Activated CD4-positive, alpha-beta T cell treated with anti-CD3 and anti-CD28 coated beads, Interleukin-2, amount 10 ng/mL, durations not matched to agents 7 days and 5 days (primary cell): ENCODE measurements around the gene SP4. TPM values are rescaled to one million over a fixed set of nuclear protein-coding genes. Genes with fewer than 3 reads are reported as not detected.

ENCODE experiments used
- CTCF ChIA-PET: fragments of 350-600 bp; sonication (Branson Sonifier 250); formaldehyde crosslinking; loops from one replicate; lab custom pipeline; 2021; ENCODE audit warnings: antibody characterized with exemption; lab: Charles Lee
- POLR2A ChIA-PET: fragments of 350-600 bp; sonication (Branson Sonifier 250); formaldehyde crosslinking; loops from one replicate; lab custom pipeline; 2021; ENCODE audit warnings: antibody characterized with exemption; lab: Charles Lee
- DNase-seq: peaks from one replicate; pipeline ENCODE4 v3.0.0-alpha.2; 2020
- H3K27ac Mint-ChIP-seq: one replicate; pipeline ENCODE4 v1.8.0; 2021; ENCODE audit warnings: mild to moderate bottlenecking, moderate library complexity, mixed read lengths
- H3K27me3 Mint-ChIP-seq: one replicate; pipeline ENCODE4 v1.8.0; 2021; ENCODE audit warnings: mixed read lengths
- H3K36me3 Mint-ChIP-seq: one replicate; pipeline ENCODE4 v1.8.0; 2021; ENCODE audit warnings: low read depth, mixed read lengths
- H3K4me1 Mint-ChIP-seq: one replicate; pipeline ENCODE4 v1.8.0; 2021; ENCODE audit warnings: mixed read lengths
- H3K4me3 Mint-ChIP-seq: one replicate; pipeline ENCODE4 v1.8.0; 2021; ENCODE audit warnings: mild to moderate bottlenecking, moderate library complexity, mixed read lengths
- H3K9me3 Mint-ChIP-seq: one replicate; pipeline ENCODE4 v1.8.0; 2021; ENCODE audit warnings: mixed read lengths
- total RNA-seq, 2 experiments: library from RNA; stranded (reverse); gene quantifications; one replicate each; pipeline ENCODE4 v1.2.3, GENCODE V29; 2021

The SP4 gene
- total RNA-seq, 2 experiments from 2014 or later = 30.9 to 38.8 TPM

DNA sequence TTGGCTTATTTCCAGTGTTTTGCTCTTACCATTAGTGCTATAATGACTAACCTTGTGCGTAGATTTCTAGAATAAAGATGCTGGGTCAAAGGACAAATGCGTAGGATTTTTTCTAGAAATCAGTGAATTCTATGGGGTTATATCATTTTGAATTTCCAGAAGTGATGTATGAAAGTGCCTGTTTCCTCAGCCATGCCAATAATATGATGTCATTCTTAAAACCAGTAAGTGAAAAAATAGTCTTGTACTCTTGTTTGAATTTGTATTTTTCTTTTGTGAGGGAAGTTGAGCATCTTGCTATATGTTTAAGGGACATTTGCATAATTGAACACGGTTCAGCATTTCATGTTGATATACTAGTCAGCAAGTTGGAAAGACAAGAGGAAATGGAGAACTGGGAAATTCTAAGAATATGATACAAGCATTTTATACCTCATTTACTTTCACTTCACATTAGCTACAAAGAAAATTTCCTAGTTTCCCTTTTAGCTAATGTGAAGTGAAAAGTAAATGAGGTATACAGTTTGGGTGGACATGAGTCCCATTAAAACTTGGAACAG, 111.1 kb downstream of the SP4 start:
- CTCF ChIA-PET = interaction anchor here (0.6 kb wide), 1 partner anchor 1213 kb away, joined by 4 read pairs; no protein-coding TSS in a partner anchor

DNA sequence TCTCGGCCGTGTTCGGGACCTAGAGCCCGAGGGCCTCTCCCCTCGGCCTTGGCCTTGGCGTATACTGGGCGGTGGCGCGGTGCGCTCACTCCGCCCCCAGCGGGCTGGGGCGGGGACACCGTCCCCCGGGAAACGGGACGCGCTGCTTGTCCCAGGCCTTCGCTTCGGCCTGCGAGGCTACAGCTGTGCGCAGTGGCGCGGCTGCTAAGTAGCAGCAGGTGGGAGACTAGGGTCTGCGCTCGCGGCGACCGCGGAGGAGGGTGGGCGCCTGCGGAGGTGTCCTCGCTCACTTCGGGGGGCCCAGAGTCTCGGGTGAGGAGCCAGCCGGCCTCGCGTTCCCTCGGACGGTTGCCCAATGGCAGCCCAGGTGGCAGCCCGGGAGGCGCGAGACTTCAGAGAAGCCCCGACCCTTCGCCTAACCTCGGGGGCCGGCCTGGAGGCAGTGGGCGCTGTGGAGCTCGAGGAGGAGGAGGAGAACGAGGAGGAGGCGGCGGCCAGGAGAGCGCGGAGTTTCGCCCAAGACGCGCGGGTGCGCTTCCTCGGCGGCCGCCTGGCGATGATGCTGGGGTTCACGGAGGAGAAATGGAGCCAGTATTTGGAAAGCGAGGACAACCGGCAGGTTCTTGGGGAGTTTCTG, 115.1 kb downstream of the SP4 start, which contains the start of gene DNAH11:
Gene DNAH11 (plus strand): TSS at position 149 of the 637 bp plus-strand sequence. CDS start 207 bp downstream, at position 356.
- POLR2A ChIA-PET = no interaction called here

More for the DNA sequence above, 111.1 kb downstream of the SP4 start:
- no peak for DNase-seq
- Mint-ChIP-seq H3K9me3 (peaks cover 2% of the 10 kb centered on the region), H3K4me1 (peaks cover 12% of the 10 kb centered on the region), H3K27ac (no peak overlapping the region), H3K4me3 (no peak overlapping the region), H3K36me3 (no peaks in the 10 kb centered on the region), H3K27me3 (peaks cover 36% of the 10 kb centered on the region)
- POLR2A ChIA-PET = no interaction called here

DNA sequence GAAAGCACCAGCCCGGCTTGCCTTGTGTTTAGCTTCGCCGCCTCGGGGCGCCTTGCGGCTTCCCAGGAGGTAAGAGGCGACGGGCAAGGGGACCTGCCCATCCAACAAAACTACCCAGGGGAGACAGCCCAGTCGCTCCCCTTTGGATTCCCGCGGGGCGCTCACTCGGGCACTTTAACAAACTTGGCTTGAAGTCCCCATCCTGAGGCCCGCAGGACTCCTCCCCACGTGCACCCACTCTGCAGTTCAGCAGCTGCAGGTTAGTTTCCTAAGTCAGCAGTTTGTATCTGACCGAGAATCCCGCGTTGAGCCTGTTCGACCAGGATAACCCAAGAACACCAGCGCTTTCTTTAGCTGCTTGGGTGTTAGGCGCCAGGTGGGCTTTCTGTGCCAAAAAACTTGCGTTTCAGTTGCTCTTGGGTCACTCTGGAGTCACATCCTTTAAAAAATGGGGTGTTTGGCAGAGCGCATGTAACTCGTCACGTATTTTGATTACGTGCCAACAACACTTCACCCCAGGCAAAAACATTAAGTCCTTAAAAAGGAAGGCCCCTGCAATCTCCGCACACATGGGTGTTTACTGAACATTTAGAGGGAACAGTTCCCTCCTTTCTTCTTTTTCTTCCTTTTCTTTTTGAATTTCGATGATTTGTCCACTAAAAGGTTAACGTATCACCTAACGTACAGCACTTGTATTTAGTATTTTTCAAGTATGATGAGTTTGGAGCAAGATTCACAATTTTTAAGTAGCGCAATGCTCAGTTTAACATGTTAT, 115.8 kb downstream of the SP4 start:
- peak; percentile 11 for DNase-seq
- POLR2A ChIA-PET = no interaction called here
- no peaks in the 10 kb centered on the region for H3K9me3 Mint-ChIP-seq
- H3K4me1 Mint-ChIP-seq = peaks cover 15% of the 10 kb centered on the region
- H3K36me3 Mint-ChIP-seq = peaks cover 6% of the 10 kb centered on the region
- H3K27ac Mint-ChIP-seq = no peak overlapping the region
- peaks cover 61% of the 10 kb centered on the region for H3K27me3 Mint-ChIP-seq
- CTCF ChIA-PET = interaction anchor here (1.1 to 1.5 kb wide), 2 partner anchors 8 to 16 kb away, joined by 4 read pairs; no protein-coding TSS in a partner anchor
- H3K4me3 Mint-ChIP-seq = peak overlapping the region; percentile 73

More for the DNA sequence above, 115.1 kb downstream of the SP4 start, which contains the start of gene DNAH11:
- Mint-ChIP-seq H3K36me3 (peaks cover 6% of the 10 kb centered on the region), H3K4me1 (peaks cover 15% of the 10 kb centered on the region), H3K4me3 (peak within 1 kb of the TSS; percentile 73), H3K9me3 (no peaks in the 10 kb centered on the region), H3K27ac (no peak within 1 kb of the TSS), H3K27me3 (peaks cover 61% of the 10 kb centered on the region)
- CTCF ChIA-PET = interaction anchor here (1.1 to 1.5 kb wide), 2 partner anchors 9 to 16 kb away, joined by 4 read pairs; no protein-coding TSS in a partner anchor
- DNase-seq = peak; percentile 32

DNA sequence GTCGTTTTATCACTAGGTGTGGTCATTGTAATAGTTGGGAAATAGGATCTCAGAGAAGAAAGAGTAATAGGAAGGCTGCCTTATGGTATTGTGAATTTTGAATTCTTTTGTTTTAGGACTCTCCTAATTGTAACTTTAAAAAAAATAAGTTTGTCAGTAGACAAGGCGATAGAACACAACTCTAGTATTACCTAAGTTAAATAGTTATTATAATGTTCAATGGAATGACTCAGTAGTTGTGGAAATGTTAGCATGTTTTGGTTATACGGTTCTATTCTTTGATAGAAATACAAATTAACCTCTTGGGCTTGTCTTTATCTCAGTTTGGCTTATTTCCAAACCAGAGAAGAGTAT, 116.4 kb downstream of the SP4 start:
- ChIA-PET POLR2A (no interaction called here), CTCF (interaction anchor here (1.1 kb wide), 1 partner anchor 17 kb away, joined by 4 read pairs; no protein-coding TSS in a partner anchor)
- Mint-ChIP-seq H3K4me3 (peak overlapping the region; percentile 73), H3K27me3 (peaks cover 62% of the 10 kb centered on the region), H3K4me1 (peaks cover 15% of the 10 kb centered on the region), H3K36me3 (peaks cover 6% of the 10 kb centered on the region), H3K27ac (no peak overlapping the region), H3K9me3 (no peaks in the 10 kb centered on the region)
- DNase-seq = no peak

DNA sequence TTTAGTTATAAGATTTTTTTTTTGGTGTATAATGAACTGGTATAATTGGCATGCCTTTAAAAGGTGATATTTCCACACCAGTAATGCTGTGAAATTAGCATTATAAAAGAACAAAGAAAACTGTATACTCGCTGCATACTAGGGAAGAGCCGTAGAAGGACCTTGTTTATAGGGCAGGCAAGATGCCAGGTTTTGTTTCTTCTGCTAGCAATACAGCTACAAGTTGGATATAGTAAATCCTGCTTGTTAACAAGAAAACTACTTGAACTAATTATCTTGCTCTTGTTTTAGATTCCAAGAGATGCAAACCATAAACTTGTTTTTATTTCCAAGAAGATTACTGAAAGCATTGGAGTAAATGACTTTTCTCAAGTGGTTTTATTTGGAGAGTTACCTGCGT, 116.8 kb downstream of the SP4 start:
- no peak overlapping the region for H3K4me3 Mint-ChIP-seq
- peaks cover 6% of the 10 kb centered on the region for H3K36me3 Mint-ChIP-seq
- peaks cover 13% of the 10 kb centered on the region for H3K4me1 Mint-ChIP-seq
- no peaks in the 10 kb centered on the region for H3K9me3 Mint-ChIP-seq
- H3K27ac Mint-ChIP-seq = no peak overlapping the region
- CTCF ChIA-PET = no interaction called here
- H3K27me3 Mint-ChIP-seq = peaks cover 59% of the 10 kb centered on the region
- DNase-seq = no peak
- POLR2A ChIA-PET = no interaction called here

DNA sequence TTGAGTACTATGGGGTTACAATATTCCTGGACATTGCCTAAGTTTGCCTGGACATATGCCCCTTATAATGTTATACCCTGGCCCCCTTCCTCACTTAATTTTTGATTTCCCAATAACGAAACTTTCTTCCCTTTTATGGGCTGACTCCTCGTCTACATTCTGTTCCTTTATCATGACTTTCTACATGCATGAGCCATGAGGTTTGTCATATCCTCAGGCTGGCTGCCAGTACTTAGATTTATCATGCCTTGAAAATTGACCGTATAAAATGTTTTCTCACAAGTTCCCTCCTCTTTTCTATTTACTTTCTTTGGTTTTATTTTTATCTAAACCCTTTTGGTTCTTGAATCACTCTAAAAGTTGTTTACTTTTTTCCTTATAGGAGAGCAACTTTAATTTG, 119.6 kb downstream of the SP4 start:
- Mint-ChIP-seq H3K27me3 (peaks cover 34% of the 10 kb centered on the region), H3K27ac (no peak overlapping the region), H3K36me3 (peaks cover 6% of the 10 kb centered on the region), H3K4me3 (no peak overlapping the region), H3K9me3 (no peaks in the 10 kb centered on the region), H3K4me1 (peaks cover 13% of the 10 kb centered on the region)
- POLR2A ChIA-PET = no interaction called here
- CTCF ChIA-PET = no interaction called here
- no peak for DNase-seq

DNA sequence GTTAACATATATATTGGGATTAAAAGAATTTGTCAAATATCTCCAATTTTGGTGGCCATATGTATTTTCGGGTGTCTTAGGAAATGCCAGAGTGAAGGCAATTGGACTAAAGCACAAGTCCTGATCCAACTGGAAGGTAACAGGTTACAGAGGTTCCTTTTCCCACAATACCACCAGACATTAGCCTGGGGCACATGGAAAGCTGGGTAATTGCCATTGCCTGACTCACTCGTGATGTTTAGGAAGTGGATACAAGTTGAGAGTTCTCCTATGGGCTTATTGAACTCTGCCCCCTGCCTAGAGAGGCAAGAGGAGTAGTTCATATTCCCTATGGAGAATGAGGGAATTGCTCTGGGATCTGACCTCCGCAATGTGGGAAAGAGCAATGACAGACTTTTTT, 120.6 kb downstream of the SP4 start:
- H3K4me1 Mint-ChIP-seq = peaks cover 8% of the 10 kb centered on the region
- H3K27me3 Mint-ChIP-seq = peaks cover 32% of the 10 kb centered on the region
- DNase-seq = no peak
- CTCF ChIA-PET = interaction anchor here (0.6 to 0.7 kb wide), 2 partner anchors 9 to 238 kb away, joined by 3 read pairs; no protein-coding TSS in a partner anchor
- no peaks in the 10 kb centered on the region for H3K9me3 Mint-ChIP-seq
- peaks cover 6% of the 10 kb centered on the region for H3K36me3 Mint-ChIP-seq
- no peak overlapping the region for H3K4me3 Mint-ChIP-seq
- POLR2A ChIA-PET = no interaction called here
- no peak overlapping the region for H3K27ac Mint-ChIP-seq

DNA sequence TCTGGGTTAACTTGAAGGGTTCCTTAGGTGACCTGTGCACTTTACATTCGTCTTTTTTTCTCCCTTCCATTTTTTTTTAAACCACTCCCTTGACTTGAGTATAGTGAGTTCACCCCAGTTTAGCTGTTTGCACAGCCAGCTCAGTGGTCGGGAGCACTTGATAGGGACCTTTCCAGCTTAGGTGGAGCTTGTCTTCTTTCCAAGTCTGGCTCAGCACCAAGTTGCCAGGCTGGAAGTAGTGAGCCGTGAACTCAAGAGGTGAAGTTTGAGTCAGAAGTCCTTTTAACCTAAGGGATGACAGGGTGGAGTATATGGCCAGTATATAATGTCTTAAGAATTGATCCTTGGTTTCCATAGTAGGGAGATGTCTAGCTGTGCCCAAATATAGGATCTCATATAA, 122.2 kb downstream of the SP4 start:
- ChIA-PET POLR2A (no interaction called here), CTCF (no interaction called here)
- Mint-ChIP-seq H3K27me3 (peaks cover 23% of the 10 kb centered on the region), H3K4me3 (no peak overlapping the region), H3K9me3 (no peaks in the 10 kb centered on the region), H3K36me3 (peaks cover 8% of the 10 kb centered on the region), H3K27ac (no peak overlapping the region), H3K4me1 (no peaks in the 10 kb centered on the region)
- DNase-seq = no peak

DNA sequence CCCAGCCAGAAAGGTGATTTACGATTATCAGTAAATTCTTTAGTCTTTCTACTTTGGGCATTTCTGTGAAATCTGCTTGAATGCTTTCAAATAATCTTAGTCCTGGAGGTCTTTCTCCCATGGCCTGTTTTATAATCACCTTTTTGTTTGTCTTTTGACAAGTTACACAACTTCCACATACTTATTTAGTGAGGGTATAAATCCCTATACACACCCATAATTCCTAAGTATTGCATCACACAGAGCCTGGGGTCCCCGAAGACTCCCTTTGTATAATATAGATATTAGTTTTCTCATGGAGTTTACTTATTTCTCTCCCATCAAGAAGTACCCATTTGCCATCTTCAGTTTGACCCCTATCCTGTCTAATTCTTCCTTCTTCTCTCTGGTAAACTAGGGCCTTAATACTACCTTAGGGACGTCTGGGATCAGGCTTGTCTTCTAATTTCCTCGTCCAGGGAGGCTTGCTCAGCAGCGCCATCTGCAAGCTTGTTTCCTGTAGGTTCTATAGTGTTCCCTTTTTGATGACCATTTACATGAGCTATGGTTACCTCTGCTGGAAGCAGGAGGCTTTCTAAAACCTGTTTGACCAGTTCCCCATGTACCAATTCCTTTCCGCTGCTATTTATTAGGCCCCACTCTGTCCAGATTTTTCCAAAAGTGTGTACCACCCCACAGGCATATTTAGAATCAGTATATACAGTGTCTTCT, 123.1 kb downstream of the SP4 start:
- H3K4me3 Mint-ChIP-seq = no peak overlapping the region
- POLR2A ChIA-PET = no interaction called here
- H3K9me3 Mint-ChIP-seq = no peaks in the 10 kb centered on the region
- DNase-seq = no peak
- no peaks in the 10 kb centered on the region for H3K4me1 Mint-ChIP-seq
- CTCF ChIA-PET = interaction anchor here (1.2 kb wide), 1 partner anchor 8 kb away, joined by 4 read pairs; the partner anchor contains the start of gene DNAH11
- H3K27me3 Mint-ChIP-seq = peaks cover 15% of the 10 kb centered on the region
- peaks cover 6% of the 10 kb centered on the region for H3K36me3 Mint-ChIP-seq
- H3K27ac Mint-ChIP-seq = no peak overlapping the region

DNA sequence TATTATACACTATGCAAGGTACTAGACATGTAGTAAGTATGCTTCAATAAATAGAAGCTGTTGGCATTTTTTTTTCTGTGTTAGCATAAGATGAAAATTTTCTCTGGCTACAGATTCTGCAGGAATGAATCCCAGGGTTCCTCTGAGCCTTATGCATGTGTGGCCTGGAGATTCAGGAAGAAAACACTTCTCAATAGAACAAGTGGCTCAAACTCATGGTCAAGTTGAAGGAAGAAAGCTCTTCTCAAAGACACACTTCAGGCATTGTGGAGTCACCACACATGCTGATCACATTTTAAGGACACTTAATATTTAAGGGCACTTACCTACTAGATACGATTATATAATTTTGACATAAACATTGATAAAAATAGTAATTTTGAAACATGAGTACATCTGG, 134.5 kb downstream of the SP4 start:
- ChIA-PET CTCF (no interaction called here), POLR2A (no interaction called here)
- DNase-seq = no peak
- H3K27ac Mint-ChIP-seq = no peak overlapping the region
- H3K9me3 Mint-ChIP-seq = no peaks in the 10 kb centered on the region
- no peak overlapping the region for H3K4me3 Mint-ChIP-seq
- no peaks in the 10 kb centered on the region for H3K4me1 Mint-ChIP-seq
- peaks cover 2% of the 10 kb centered on the region for H3K27me3 Mint-ChIP-seq
- peaks cover 5% of the 10 kb centered on the region for H3K36me3 Mint-ChIP-seq
